T-helper 2 cell treated with Interferon-gamma antibody and Interleukin-4, amounts not matched to agents 5 μg/mL and 100 μg/mL, for 36 hours (primary cell): ENCODE measurements around the gene MYD88.

ENCODE experiments used
- DNase-seq: peaks from one replicate; pipeline ENCODE4 v3.0.0; 2021; ENCODE audit warnings: low spot score
- H3K27ac Mint-ChIP-seq: one replicate; pipeline ENCODE4 v1.8.0; 2021; ENCODE audit warnings: mild to moderate bottlenecking, mixed read lengths
- H3K27me3 Mint-ChIP-seq: one replicate; pipeline ENCODE4 v1.8.0; 2021; ENCODE audit warnings: low read depth, mixed read lengths
- H3K36me3 Mint-ChIP-seq: one replicate; pipeline ENCODE4 v1.8.0; 2021; ENCODE audit warnings: low read depth, mixed read lengths
- H3K4me1 Mint-ChIP-seq: one replicate; pipeline ENCODE4 v1.8.0; 2021; ENCODE audit warnings: low read depth, mixed read lengths
- H3K4me3 Mint-ChIP-seq: one replicate; pipeline ENCODE4 v1.8.0; 2022; ENCODE audit warnings: mild to moderate bottlenecking, moderate library complexity, mixed read lengths
- H3K9me3 Mint-ChIP-seq: one replicate; pipeline ENCODE4 v1.8.0; 2021; ENCODE audit warnings: mixed read lengths

The MYD88 gene

GRCh38 chr3:38139191-38139590, 730 bp downstream of the MYD88 start:
- Mint-ChIP-seq H3K36me3 (peaks cover 41% of the 10 kb centered on the region), H3K4me1 (peaks cover 43% of the 10 kb centered on the region), H3K4me3 (peak overlapping the region; percentile 91)

GRCh38 chr3:38139652-38140051, 1.2 kb downstream of the MYD88 start:
- H3K4me1 Mint-ChIP-seq: peaks cover 40% of the 10 kb centered on the region
- H3K4me3 Mint-ChIP-seq: peak overlapping the region; percentile 91
- no peaks in the 10 kb centered on the region for H3K9me3 Mint-ChIP-seq
- peaks cover 38% of the 10 kb centered on the region for H3K36me3 Mint-ChIP-seq
- DNase-seq: no peak
- peak overlapping the region; percentile 97 for H3K27ac Mint-ChIP-seq
- H3K27me3 Mint-ChIP-seq: no peaks in the 10 kb centered on the region

More at GRCh38 chr3:38139191-38139590, 730 bp downstream of the MYD88 start:
- Mint-ChIP-seq H3K27me3 (no peaks in the 10 kb centered on the region), H3K27ac (peak overlapping the region; percentile 97), H3K9me3 (no peaks in the 10 kb centered on the region)
- DNase-seq: no peak

GRCh38 chr3:38140326-38141172, 2.1 kb downstream of the MYD88 start:
- no peak for DNase-seq
- Mint-ChIP-seq H3K27ac (no peak overlapping the region), H3K9me3 (peaks cover 4% of the 10 kb centered on the region), H3K36me3 (peaks cover 32% of the 10 kb centered on the region), H3K27me3 (peaks cover 2% of the 10 kb centered on the region), H3K4me3 (peak overlapping the region; percentile 91), H3K4me1 (peaks cover 33% of the 10 kb centered on the region)

- peak overlapping the region; percentile 43 for H3K27ac Mint-ChIP-seq
- H3K9me3 Mint-ChIP-seq: peaks cover 11% of the 10 kb centered on the region
- peak overlapping the region; percentile 67 for H3K4me3 Mint-ChIP-seq
- peaks cover 9% of the 10 kb centered on the region for H3K27me3 Mint-ChIP-seq
- DNase-seq: no peak
- peaks cover 29% of the 10 kb centered on the region for H3K36me3 Mint-ChIP-seq
- H3K4me1 Mint-ChIP-seq: peaks cover 25% of the 10 kb centered on the region
These were observed 2.9 kb downstream of the MYD88 start for GRCh38 chr3:38141173-38141951.

- peaks cover 32% of the 10 kb centered on the region for H3K36me3 Mint-ChIP-seq
- H3K27ac Mint-ChIP-seq: no peak overlapping the region
- H3K27me3 Mint-ChIP-seq: peaks cover 9% of the 10 kb centered on the region
- DNase-seq: no peak
- H3K9me3 Mint-ChIP-seq: peaks cover 17% of the 10 kb centered on the region
- H3K4me1 Mint-ChIP-seq: peaks cover 25% of the 10 kb centered on the region
- no peak overlapping the region for H3K4me3 Mint-ChIP-seq
These were observed 3.5 kb downstream of the MYD88 start for GRCh38 chr3:38141952-38142273.

GRCh38 chr3:38142959-38143358, 4.5 kb downstream of the MYD88 start:
- DNase-seq: no peak
- peaks cover 9% of the 10 kb centered on the region for H3K27me3 Mint-ChIP-seq
- peaks cover 35% of the 10 kb centered on the region for H3K36me3 Mint-ChIP-seq
- H3K9me3 Mint-ChIP-seq: peaks cover 27% of the 10 kb centered on the region
- H3K27ac Mint-ChIP-seq: no peak overlapping the region
- peaks cover 21% of the 10 kb centered on the region for H3K4me1 Mint-ChIP-seq
- H3K4me3 Mint-ChIP-seq: no peak overlapping the region

GRCh38 chr3:38143511-38143910, 5.0 kb downstream of the MYD88 start:
- peaks cover 17% of the 10 kb centered on the region for H3K4me1 Mint-ChIP-seq
- H3K27me3 Mint-ChIP-seq: peaks cover 9% of the 10 kb centered on the region
- no peak overlapping the region for H3K4me3 Mint-ChIP-seq
- peaks cover 35% of the 10 kb centered on the region for H3K36me3 Mint-ChIP-seq
- H3K9me3 Mint-ChIP-seq: peaks cover 27% of the 10 kb centered on the region
- H3K27ac Mint-ChIP-seq: no peak overlapping the region
- DNase-seq: no peak

GRCh38 chr3:38146504-38146903, 8.0 kb downstream of the MYD88 start:
- Mint-ChIP-seq H3K4me1 (peaks cover 21% of the 10 kb centered on the region), H3K4me3 (no peak overlapping the region), H3K27me3 (peaks cover 9% of the 10 kb centered on the region), H3K27ac (no peak overlapping the region), H3K36me3 (peaks cover 23% of the 10 kb centered on the region), H3K9me3 (peaks cover 32% of the 10 kb centered on the region)
- no peak for DNase-seq

- H3K9me3 Mint-ChIP-seq: peaks cover 37% of the 10 kb centered on the region
- H3K4me1 Mint-ChIP-seq: peaks cover 26% of the 10 kb centered on the region
- H3K27ac Mint-ChIP-seq: no peak overlapping the region
- H3K27me3 Mint-ChIP-seq: peaks cover 9% of the 10 kb centered on the region
- H3K4me3 Mint-ChIP-seq: no peak overlapping the region
- no peak for DNase-seq
- H3K36me3 Mint-ChIP-seq: peaks cover 16% of the 10 kb centered on the region
These were observed 9.0 kb downstream of the MYD88 start for GRCh38 chr3:38147421-38147820.

- DNase-seq: no peak
- Mint-ChIP-seq H3K4me3 (no peak overlapping the region), H3K9me3 (peaks cover 37% of the 10 kb centered on the region), H3K27me3 (peaks cover 9% of the 10 kb centered on the region), H3K4me1 (peaks cover 30% of the 10 kb centered on the region), H3K27ac (no peak overlapping the region), H3K36me3 (peaks cover 12% of the 10 kb centered on the region)
These were observed 9.9 kb downstream of the MYD88 start for GRCh38 chr3:38148311-38148882.

- H3K9me3 Mint-ChIP-seq: peaks cover 37% of the 10 kb centered on the region
- peak overlapping the region; percentile 0 for H3K4me3 Mint-ChIP-seq
- H3K27me3 Mint-ChIP-seq: peaks cover 9% of the 10 kb centered on the region
- H3K27ac Mint-ChIP-seq: peak overlapping the region; percentile 46
- no peak for DNase-seq
- H3K36me3 Mint-ChIP-seq: peaks cover 12% of the 10 kb centered on the region
- peaks cover 32% of the 10 kb centered on the region for H3K4me1 Mint-ChIP-seq
These were observed 11.2 kb downstream of the MYD88 start for GRCh38 chr3:38149708-38150107.

GRCh38 chr3:38150780-38151528, 12.5 kb downstream of the MYD88 start:
- H3K27ac Mint-ChIP-seq: peak overlapping the region; percentile 92
- DNase-seq: no peak
- peaks cover 33% of the 10 kb centered on the region for H3K4me1 Mint-ChIP-seq
- peaks cover 4% of the 10 kb centered on the region for H3K27me3 Mint-ChIP-seq
- peaks cover 12% of the 10 kb centered on the region for H3K36me3 Mint-ChIP-seq
- peaks cover 30% of the 10 kb centered on the region for H3K9me3 Mint-ChIP-seq
- H3K4me3 Mint-ChIP-seq: peak overlapping the region; percentile 55

GRCh38 chr3:38151667-38152265, 13.3 kb downstream of the MYD88 start:
- H3K27ac Mint-ChIP-seq: peak overlapping the region; percentile 92
- peaks cover 33% of the 10 kb centered on the region for H3K4me1 Mint-ChIP-seq
- H3K27me3 Mint-ChIP-seq: no peaks in the 10 kb centered on the region

More at GRCh38 chr3:38151667-38152265, 13.3 kb downstream of the MYD88 start:
- Mint-ChIP-seq H3K36me3 (peaks cover 6% of the 10 kb centered on the region), H3K4me3 (peak overlapping the region; percentile 55), H3K9me3 (peaks cover 22% of the 10 kb centered on the region)
- peak; percentile 10 for DNase-seq
